ENCODE measurements around the gene TOR1AIP1. TPM values are rescaled to one million over a fixed set of nuclear protein-coding genes. Genes with fewer than 3 reads are reported as not detected.

The TOR1AIP1 gene
- total RNA-seq, 1 donor from 2014 or later: 50.5 TPM

DNA sequence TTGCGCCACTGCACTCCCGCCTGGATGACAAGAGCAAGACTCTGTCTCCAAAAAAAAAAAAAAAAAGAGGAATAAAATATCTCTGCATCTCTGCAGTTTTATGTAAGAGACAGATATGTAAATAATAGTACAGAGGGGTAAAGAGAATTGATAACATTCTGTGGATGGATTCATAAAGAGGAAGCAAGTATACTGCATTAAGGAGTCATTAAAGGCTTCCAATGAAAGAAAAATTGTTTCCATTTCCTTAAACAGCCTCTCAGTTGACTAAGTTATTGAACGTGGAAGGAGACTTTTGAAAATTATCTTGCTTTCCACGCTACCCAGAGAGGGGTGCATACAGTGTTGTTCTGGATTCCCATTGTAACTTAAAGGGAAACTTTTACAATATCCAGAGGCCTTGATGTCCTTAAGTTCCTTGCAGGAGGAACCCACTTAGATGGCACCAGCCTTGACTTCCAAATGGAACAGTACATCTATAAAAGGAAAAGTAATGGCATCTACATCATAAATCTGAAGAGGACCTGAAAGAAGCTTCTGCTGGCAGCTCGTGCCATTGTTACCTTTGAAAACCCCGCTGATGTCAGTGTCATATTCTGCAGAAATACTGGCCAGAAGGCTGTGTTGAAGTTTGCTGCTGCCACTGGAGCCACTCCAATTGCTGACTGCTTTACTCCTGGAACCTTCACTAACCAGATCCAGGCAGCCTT, 86.4 kb downstream of the TOR1AIP1 start:
- DNase-seq (ENCODE audit: low read depth): no peak
- TF ChIP-seq, protein P1, sequence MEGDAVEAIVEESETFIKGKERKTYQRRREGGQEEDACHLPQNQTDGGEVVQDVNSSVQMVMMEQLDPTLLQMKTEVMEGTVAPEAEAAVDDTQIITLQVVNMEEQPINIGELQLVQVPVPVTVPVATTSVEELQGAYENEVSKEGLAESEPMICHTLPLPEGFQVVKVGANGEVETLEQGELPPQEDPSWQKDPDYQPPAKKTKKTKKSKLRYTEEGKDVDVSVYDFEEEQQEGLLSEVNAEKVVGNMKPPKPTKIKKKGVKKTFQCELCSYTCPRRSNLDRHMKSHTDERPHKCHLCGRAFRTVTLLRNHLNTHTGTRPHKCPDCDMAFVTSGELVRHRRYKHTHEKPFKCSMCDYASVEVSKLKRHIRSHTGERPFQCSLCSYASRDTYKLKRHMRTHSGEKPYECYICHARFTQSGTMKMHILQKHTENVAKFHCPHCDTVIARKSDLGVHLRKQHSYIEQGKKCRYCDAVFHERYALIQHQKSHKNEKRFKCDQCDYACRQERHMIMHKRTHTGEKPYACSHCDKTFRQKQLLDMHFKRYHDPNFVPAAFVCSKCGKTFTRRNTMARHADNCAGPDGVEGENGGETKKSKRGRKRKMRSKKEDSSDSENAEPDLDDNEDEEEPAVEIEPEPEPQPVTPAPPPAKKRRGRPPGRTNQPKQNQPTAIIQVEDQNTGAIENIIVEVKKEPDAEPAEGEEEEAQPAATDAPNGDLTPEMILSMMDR (conservative IDR thresholded peaks at IDR 0.05; ENCODE audit: low read depth, low read length): no peak
- no peak overlapping the region for H3K4me3 ChIP-seq (ENCODE audit: low read depth, low read length)

DNA sequence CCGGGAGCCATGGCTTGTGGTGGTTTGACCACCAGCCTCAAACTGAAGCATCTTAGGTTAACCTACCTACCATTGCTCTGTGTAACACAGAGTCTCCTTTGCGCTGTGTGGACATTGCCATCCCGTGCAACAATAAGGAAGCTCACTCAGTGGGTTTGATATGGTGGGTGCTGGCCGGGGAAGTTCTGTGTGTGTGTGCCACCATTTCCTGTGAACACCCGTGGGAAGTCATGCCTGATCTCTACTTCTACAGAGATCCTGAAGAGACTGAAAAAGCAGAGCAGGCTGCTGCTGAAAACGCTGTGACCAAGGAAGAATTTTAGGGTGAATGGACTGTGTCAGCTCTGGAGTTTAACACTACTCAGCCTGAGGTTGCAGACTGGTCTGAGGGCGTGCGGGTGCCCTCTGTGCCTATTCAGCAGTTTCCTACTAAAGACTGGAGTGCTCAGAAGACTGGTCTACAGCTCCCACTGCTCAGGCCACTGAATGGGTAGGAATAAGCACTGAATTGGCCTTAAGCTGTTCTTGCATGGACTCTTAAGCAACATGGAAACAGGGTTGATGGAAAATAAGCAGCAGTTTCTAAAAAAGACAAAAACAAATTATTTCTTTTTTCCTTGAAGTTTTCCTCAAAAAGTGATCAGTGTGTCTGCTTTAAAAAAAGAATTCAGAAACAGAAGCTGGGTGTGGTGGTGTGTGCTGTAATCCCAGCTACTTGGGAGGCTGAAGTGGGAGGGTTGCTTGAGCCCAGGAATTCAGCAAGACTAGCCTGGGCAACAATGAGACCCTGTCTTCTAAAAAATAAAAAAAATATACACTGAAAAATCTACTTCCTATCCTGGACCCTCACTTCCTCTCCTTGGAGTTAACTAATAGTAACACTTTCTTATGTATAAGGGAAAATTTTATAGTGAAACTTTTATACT, 87.2 kb downstream of the TOR1AIP1 start:
- TF ChIP-seq, protein P1 (conservative IDR thresholded peaks at IDR 0.05; ENCODE audit: low read depth, low read length): no peak
- no peak overlapping the region for H3K4me3 ChIP-seq (ENCODE audit: low read depth, low read length)
- no peak for DNase-seq (ENCODE audit: low read depth)

Other genes starting within 250 kb of the TOR1AIP1 start
- gene FAM163A, start 139.0 kb upstream of the TOR1AIP1 start, total RNA-seq: not detected in 2 replicates
- gene TOR1AIP2, start 4.5 kb upstream of the TOR1AIP1 start, total RNA-seq: 47.7 and 57.4 TPM in 2 replicates
- gene CEP350, start 72.5 kb downstream of the TOR1AIP1 start, total RNA-seq: 15.8 and 26.4 TPM in 2 replicates